Activated T-helper 17 cell treated with anti-CD3 and anti-CD28 coated beads, Interleukin-2, amount 50 U/mL, for 72 hours (primary cell): ENCODE data around the gene OLR1. TPM values are rescaled to one million over a fixed set of nuclear protein-coding genes. Genes with fewer than 3 reads are reported as not detected.
A peak's percentile ranks its signal among the peaks of the same experiment; 100 is the strongest.
"Not testable (repeated sequence)": the region's sequence is repeated elsewhere in the genome, so short reads cannot be mapped to it uniquely, and the experiment has no call there.

Experiments used
- ATAC-seq: fragments of 150-1000 bp; cut with Tn5 transposase; replicated peaks from 2 replicates; pipeline ENCODE4 v1.10.0; 2021; ENCODE audit warnings: mild to moderate bottlenecking, moderate library complexity
- H3K27ac Mint-ChIP-seq: one replicate; pipeline ENCODE4 v1.8.0; 2022; ENCODE audit warnings: mixed read lengths
- H3K27me3 Mint-ChIP-seq: one replicate; pipeline ENCODE4 v1.8.0; 2022; ENCODE audit warnings: mixed read lengths
- H3K36me3 Mint-ChIP-seq: one replicate; pipeline ENCODE4 v1.8.0; 2022; ENCODE audit warnings: low read depth, mild to moderate bottlenecking, mixed read lengths
- H3K4me1 Mint-ChIP-seq: one replicate; pipeline ENCODE4 v1.8.0; 2022; ENCODE audit warnings: mixed read lengths
- H3K4me3 Mint-ChIP-seq: one replicate; pipeline ENCODE4 v1.8.0; 2022; ENCODE audit warnings: mild to moderate bottlenecking, mixed read lengths
- H3K9me3 Mint-ChIP-seq: one replicate; pipeline ENCODE4 v1.8.0; 2022; ENCODE audit warnings: mixed read lengths
- total RNA-seq, 2 donors: library from RNA; stranded (reverse); gene quantifications; one replicate each; pipeline ENCODE4 v1.2.3, GENCODE V29; 2022

Gene OLR1
- total RNA-seq = not detected

DNA sequence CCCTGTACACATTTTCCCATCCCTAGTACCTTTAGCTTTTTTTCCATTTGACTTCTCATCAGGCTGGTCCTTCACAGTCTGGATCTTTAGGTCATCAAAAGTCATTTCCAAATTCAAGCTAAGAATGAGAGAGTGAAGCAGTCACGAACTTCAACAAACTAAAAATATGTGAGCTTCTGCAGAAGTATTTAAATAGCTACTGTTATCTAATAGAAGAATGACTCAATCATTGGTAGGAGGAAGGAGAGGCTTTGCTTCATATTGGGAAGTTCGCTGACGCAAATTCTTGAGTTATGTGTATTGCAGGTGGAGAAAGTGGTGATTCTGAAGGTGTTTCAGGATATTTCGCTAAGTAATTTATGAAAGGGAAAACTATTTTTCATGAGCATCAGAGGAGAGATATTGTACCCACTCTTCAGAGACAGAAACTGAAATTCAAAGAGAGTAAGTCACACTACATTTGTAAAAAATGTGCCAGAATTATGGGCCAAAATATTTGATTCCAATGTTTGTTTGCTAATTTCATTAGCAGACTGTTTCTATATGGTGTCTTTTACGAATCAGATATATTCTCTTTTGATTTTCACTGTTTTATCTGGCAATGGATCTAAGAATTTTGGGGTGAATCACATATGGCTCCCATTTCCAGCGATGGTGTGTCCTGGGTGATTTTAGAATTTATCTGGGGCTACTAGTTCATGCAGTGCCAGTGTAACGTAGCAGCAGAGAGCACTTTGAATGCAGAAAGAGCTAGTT lies at the start of gene OLR1:
Gene OLR1 (minus strand): TSS at position 160 of the 756 bp plus-strand sequence. CDS start 55 bp downstream, at position 105.
- Mint-ChIP-seq H3K9me3 (no peaks in the 10 kb centered on the region), H3K27me3 (peaks cover 17% of the 10 kb centered on the region), H3K27ac (no peak within 1 kb of the TSS), H3K4me3 (no peak within 1 kb of the TSS), H3K36me3 (no peaks in the 10 kb centered on the region), H3K4me1 (no peaks in the 10 kb centered on the region)
- no peak for ATAC-seq

DNA sequence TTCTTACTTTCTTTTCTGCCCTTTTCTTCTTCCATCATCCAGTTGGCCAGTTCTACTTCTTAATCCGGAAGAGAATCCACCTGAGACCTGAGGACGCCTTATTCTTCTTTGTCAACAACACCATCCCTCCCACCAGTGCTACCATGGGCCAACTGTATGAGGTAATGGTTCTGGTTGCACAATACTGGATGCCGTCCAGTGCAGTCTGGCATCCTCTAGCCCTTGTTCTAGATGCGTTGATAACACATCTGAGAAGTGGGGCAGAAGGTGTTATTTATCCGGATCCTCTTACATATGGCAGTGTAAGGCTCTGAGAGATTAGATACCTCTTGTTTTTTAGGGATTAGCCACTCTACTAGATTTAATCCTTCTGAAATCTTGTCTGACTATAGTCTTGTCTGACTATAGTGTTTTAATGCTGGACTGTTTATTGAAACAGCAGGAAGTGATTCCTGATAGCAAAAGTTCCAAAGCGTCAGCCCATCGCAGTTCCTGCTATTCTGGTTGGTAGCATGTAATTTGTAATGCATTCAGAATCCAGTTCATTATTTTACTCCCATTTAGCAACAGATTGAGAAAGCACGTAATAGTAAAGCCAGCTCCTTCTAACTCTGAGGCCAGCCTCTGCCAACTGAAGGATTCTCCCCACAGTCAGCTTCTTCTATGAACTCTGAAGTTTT lies 48.6 kb upstream of the OLR1 start:
- Mint-ChIP-seq H3K4me3 (no peak overlapping the region), H3K36me3 (peaks cover 63% of the 10 kb centered on the region), H3K4me1 (peaks cover 4% of the 10 kb centered on the region), H3K27ac (no peak overlapping the region), H3K27me3 (no peaks in the 10 kb centered on the region), H3K9me3 (no peaks in the 10 kb centered on the region)
- ATAC-seq = no peak

DNA sequence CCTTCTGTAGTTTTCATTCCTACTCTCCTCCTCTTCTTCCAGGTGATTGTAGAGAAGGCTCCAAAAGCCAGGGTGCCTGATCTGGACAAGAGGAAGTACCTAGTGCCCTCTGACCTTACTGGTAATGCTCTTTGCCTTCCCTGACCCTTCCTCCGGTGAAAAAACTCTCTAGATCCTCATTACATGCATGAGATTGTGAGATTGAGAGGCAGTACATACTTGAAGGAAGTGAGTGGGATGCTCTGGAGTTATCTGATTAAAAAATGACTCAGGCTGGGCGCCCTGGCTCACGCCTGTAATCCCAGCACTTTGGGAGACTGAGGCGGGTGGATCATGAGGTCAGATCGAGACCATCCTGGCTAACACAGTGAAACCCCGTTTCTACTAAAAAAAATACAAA lies 46.1 kb upstream of the OLR1 start:
- peaks cover 53% of the 10 kb centered on the region for H3K36me3 Mint-ChIP-seq
- peaks cover 16% of the 10 kb centered on the region for H3K4me1 Mint-ChIP-seq
- no peaks in the 10 kb centered on the region for H3K27me3 Mint-ChIP-seq

DNA sequence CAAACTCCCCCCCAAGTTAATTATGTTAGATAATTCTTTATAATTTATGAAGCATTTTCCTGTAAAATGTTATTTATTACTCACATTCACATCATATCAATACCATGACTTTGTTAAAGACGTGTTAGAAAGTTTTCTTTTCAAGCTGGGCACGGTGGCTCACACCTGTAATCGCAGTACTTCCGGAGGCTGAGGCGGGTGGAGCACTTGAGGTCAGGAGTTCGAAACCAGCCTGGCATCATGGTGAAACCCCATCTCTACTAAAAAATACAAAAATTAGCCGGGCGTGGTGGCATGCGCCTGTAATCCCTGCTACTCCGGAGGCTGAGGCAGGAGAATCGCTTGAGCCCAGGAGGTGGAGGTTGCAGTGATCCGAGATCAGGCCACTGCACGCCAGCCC lies 44.0 kb upstream of the OLR1 start:
- Mint-ChIP-seq H3K27ac (peak overlapping the region; percentile 50), H3K4me3 (peak overlapping the region; percentile 94), H3K4me1 (peaks cover 11% of the 10 kb centered on the region), H3K36me3 (peaks cover 42% of the 10 kb centered on the region)
- H3K27me3 Mint-ChIP-seq, ATAC-seq, H3K9me3 Mint-ChIP-seq: not testable (repeated sequence)

More for the DNA sequence above, 46.1 kb upstream of the OLR1 start:
- Mint-ChIP-seq H3K27ac (no peak overlapping the region), H3K9me3 (no peaks in the 10 kb centered on the region), H3K4me3 (no peak overlapping the region)
- ATAC-seq = no peak

DNA sequence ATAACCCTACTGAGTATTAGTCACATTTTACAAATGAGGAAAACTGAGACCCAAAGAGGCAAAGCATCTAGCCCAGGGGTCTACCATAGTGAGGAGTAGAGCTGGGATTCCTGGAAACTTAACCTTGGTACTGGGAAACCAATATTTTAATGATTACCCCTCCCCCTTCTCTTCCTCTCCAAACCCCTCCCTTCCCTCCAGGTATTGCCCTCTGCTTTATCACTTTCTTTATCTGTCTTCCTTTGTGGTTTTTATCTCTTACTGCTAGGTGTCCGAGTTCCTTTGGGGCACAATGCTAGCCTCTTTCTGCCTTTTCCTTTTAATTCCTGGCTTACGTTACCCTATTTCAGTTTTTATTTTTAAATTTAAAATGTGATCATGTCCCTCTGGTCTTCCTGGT lies 43.5 kb upstream of the OLR1 start:
- Mint-ChIP-seq H3K36me3 (peaks cover 37% of the 10 kb centered on the region), H3K4me1 (peaks cover 11% of the 10 kb centered on the region), H3K9me3 (no peaks in the 10 kb centered on the region), H3K4me3 (peak overlapping the region; percentile 94), H3K27ac (peak overlapping the region; percentile 50), H3K27me3 (no peaks in the 10 kb centered on the region)
- ATAC-seq = no peak

DNA sequence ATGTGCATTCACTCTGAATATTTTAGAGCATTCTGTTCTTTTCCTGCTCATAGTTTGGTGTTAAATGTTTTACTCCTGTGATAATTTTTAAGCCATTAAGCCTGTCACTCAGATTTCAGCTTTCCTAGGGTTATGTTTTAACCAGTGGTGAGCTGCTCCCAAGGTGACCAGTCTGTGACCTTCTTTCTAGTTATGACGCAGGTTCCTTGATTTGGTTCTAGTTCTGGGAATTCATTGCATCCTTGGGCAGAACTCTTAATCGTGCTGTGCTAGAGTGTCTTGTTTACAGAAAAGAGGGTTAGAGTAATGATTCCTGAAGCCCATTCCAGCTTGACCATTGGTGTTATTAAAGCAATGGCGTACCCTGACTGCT lies 42.9 kb upstream of the OLR1 start:
- peaks cover 32% of the 10 kb centered on the region for H3K36me3 Mint-ChIP-seq
- H3K4me1 Mint-ChIP-seq = peaks cover 11% of the 10 kb centered on the region
- no peaks in the 10 kb centered on the region for H3K9me3 Mint-ChIP-seq
- H3K27me3 Mint-ChIP-seq = no peaks in the 10 kb centered on the region
- peak overlapping the region; percentile 36 for H3K27ac Mint-ChIP-seq
- H3K4me3 Mint-ChIP-seq = peak overlapping the region; percentile 94
- ATAC-seq = no peak

DNA sequence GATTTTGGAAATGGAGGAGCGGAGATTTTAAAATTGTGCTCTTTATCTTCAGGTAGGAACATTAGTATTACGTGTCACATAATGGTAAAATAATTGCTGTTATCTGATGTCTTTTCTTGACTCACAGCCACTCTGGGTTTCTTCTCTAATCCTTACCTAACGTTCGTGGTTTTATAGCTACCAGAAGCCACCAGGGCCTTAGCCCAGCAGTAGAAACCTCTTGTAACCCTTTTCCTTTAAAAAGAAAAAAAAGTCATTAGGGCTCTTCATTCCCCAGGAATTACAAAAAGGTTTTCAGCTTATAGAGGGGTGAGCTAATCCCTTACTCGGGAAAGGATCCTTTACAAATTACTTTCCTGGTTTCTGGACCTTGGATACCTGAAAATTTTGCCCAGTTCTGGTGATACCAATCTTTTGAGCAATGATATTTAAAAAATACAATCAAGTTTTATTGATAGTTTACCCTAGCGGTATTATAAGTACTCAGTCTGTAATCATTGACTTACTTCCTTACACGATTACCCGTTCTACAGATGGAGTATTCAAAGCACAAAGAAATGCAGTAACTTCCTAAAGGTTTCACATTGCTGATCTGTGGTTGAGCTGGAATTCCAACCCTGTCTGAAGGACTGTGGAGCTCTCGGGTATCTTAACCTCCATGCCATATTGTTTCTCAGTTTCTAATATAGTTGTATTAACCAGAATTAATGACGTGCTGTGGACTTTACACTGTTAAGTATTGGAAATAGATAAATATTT lies 42.4 kb upstream of the OLR1 start:
- Mint-ChIP-seq H3K36me3 (peaks cover 26% of the 10 kb centered on the region), H3K9me3 (no peaks in the 10 kb centered on the region), H3K4me1 (peaks cover 11% of the 10 kb centered on the region), H3K4me3 (peak overlapping the region; percentile 94), H3K27ac (peak overlapping the region; percentile 98), H3K27me3 (no peaks in the 10 kb centered on the region)
- ATAC-seq = no peak

DNA sequence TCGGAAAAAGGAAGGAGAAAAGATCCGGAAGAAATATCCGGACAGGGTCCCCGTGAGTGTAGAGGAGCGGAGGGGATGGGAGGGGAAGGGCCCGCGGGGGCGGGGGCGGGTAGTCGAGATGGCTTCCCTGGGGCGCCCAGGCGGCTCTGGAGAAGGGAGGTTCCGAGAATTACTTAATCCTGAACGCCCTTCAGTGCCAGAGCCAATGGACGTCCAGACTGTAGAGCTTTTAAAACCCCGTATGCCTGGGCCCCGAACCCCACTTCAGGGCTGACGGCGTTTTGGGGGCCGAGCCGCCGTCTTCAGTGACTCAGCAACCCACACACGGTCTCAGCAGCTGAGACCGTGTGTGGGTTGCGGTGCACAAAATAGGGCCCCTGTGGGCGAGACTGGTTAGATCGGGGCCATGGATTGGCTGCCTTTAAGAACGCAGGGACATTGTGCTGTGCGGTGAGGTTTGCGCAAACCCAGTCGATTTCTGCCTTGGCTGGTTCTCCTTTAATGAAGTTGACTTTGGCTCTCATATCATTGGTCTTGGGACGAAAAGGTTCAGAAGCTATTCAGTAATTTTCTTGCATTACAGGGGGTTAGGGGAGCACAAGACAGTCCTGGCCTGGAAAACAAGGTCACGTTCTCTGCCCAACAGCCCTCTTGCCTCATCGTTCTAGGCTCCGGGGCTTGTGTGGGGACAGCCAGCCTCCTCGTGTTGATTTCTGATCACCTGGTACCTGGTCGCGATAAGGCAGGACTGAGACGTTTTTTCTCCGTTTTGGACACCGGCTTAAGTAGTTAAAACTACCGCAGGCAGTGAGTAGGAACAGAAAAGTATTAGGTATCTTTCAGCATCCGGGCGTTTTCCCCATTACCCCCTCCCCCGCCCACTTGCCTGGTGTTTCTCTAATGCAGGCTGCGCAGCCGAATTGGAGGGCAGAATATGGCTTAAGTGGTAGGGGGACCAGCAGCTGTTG lies 41.5 kb upstream of the OLR1 start:
- ATAC-seq = peak; percentile 64
- H3K36me3 Mint-ChIP-seq = peaks cover 25% of the 10 kb centered on the region
- H3K9me3 Mint-ChIP-seq = no peaks in the 10 kb centered on the region
- peak overlapping the region; percentile 98 for H3K27ac Mint-ChIP-seq
- H3K4me3 Mint-ChIP-seq = peak overlapping the region; percentile 94
- no peaks in the 10 kb centered on the region for H3K27me3 Mint-ChIP-seq
- H3K4me1 Mint-ChIP-seq = peaks cover 11% of the 10 kb centered on the region

DNA sequence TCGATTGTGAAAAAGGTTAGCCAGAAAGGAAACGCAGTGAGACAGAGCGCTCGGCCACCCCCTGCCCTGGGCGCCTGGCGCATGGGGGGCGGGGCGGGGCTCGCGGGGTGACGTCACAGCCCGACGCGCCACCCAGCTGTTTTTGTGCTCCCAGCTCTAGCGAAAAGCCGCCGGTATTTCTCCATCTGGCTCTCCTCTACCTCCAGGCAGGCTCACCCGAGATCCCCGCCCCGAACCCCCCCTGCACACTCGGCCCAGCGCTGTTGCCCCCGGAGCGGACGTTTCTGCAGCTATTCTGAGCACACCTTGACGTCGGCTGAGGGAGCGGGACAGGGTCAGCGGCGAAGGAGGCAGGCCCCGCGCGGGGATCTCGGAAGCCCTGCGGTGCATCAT lies 40.8 kb upstream of the OLR1 start, which contains the start of gene GABARAPL1:
Gene GABARAPL1 (plus strand): TSS at position 139 of the 393 bp plus-strand sequence. CDS start 253 bp downstream, at position 392.
- Mint-ChIP-seq H3K9me3 (no peaks in the 10 kb centered on the region), H3K4me3 (peak within 1 kb of the TSS; percentile 94), H3K27ac (peak within 1 kb of the TSS; percentile 98), H3K4me1 (peaks cover 11% of the 10 kb centered on the region), H3K27me3 (no peaks in the 10 kb centered on the region), H3K36me3 (peaks cover 18% of the 10 kb centered on the region)
- peak; percentile 69 for ATAC-seq

DNA sequence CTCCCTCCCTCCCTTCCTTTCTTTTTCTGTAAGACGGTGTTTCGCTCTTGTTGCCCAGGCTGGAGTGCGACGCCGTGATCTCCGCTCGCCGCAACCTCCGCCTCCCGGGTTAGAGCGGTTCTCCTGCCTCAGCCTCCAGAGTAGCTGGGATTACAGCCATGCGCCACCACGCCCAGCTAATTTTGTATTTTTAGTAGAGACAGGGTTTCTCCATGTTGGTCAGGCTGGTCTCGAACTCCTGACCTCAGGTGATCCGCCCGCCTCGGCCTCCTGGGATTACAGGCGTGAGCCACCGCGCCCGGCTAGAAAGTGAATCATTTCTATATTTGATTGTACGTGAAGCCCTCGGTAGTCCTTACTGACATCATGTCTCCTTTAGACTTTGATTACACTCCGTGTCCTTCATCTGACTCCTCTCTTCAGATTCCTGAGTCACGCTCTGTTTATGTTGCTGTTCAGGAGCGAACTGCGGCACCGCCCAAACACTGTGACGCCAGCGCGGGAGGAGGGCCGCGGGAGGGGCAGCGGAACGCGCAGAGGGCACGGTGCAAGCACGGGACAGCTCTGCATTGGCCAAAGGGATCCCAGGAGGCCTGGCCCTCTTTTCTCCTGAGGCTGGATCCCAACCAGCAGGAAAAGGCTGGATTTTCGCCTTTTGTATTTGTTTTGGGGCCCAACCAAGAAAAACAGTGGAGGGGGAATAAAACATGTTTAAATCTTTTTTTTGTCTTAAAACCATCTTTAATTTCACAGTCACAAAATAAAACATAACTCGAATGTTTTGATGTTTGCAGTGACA lies 40.2 kb upstream of the OLR1 start:
- H3K27ac Mint-ChIP-seq = peak overlapping the region; percentile 98
- ATAC-seq = peak; percentile 84
- H3K36me3 Mint-ChIP-seq = peaks cover 18% of the 10 kb centered on the region
- no peaks in the 10 kb centered on the region for H3K9me3 Mint-ChIP-seq
- peak overlapping the region; percentile 94 for H3K4me3 Mint-ChIP-seq
- H3K4me1 Mint-ChIP-seq = peaks cover 11% of the 10 kb centered on the region
- no peaks in the 10 kb centered on the region for H3K27me3 Mint-ChIP-seq

DNA sequence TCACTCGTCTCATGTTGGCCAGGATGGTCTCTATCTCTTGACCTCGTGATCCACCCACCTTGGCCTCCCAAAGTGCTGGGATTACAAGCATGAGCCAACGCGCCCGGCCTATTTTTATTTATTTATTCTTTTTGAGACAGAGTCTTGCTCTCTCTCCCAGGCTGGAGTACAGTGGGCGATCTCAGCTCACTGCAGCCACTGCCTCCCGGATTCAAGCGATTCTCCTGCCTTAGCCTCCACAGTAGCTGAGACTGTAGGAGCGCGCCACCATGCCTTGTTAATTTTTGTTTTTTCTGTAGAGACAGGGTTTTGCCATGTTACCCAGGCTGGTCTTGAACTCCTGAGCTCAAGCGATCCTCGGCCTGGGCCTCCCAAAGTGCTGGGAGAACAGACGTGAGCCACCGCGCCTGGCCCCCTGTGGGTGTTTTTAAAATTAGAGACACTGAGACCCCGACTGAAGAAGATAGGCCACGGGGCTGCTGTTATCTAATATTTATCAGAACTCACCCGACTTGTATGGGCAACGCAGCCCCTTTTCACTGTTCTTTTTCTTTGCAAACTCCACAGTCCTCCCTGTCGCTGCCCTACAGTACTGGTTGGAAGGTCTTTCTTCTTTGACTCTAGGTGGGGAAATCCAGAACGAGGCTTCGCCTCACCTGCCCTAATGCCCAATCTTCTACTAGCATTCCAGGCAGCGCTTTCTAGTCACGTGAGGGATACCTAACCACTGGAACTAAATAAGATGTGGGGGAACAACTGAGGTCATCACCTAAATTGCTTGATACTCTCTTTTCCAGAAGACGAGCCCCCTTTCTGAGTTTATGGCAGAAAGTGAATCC lies 39.4 kb upstream of the OLR1 start:
- Mint-ChIP-seq H3K4me1 (peaks cover 11% of the 10 kb centered on the region), H3K36me3 (peaks cover 18% of the 10 kb centered on the region), H3K27ac (peak overlapping the region; percentile 98), H3K9me3 (no peaks in the 10 kb centered on the region), H3K27me3 (no peaks in the 10 kb centered on the region), H3K4me3 (peak overlapping the region; percentile 94)
- ATAC-seq = no peak

DNA sequence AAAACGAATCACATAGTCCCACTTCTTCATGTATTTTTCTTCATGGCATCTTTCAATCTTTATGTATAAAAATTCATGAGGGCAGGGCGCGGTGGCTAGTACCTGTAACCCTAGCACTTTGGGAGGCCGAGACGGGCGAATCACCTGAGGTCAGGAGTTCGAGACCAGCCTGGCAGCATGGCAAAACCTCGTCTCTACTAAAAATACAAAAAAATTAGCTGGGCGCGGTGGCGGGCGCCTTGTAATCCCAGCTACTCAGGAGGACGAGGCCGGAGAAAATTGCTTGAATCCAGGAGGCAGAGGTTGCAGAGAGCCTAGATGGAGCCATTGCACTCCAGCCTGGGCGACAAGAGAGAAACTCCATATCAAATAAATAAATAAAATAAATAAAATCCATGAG lies 38.3 kb upstream of the OLR1 start:
- peaks cover 18% of the 10 kb centered on the region for H3K36me3 Mint-ChIP-seq
- no peak overlapping the region for H3K27ac Mint-ChIP-seq
- no peaks in the 10 kb centered on the region for H3K9me3 Mint-ChIP-seq
- no peaks in the 10 kb centered on the region for H3K27me3 Mint-ChIP-seq
- no peak for ATAC-seq
- no peak overlapping the region for H3K4me3 Mint-ChIP-seq
- peaks cover 11% of the 10 kb centered on the region for H3K4me1 Mint-ChIP-seq
